T-helper 1 cell (primary cell): ENCODE data around the gene LSM2.
A peak's percentile ranks its signal among the peaks of the same experiment; 100 is the strongest.
"Not testable (repeated sequence)": the region's sequence is repeated elsewhere in the genome, so short reads cannot be mapped to it uniquely, and the experiment has no call there.

Experiments
- DNase-seq, 5 donors: peaks; one replicate each; pipeline ENCODE4 v3.0.0-alpha.2; 2012 to 2020

LSM2 gene

GRCh38 chr6:31796993-31797385 lies 9.8 kb downstream of the LSM2 start:
- no peak for DNase-seq

GRCh38 chr6:31795616-31796298 lies 11.0 kb downstream of the LSM2 start, which contains the start of gene VARS1:
Gene VARS1, minus strand, starts transcription at chr6:31795752. Its CDS starts 535 bp downstream, at chr6:31795217.
- DNase-seq, result peak; percentile 70 to 90 (median 75)

- no peak for DNase-seq
Observed at GRCh38 chr6:31794866-31795615, 11.7 kb downstream of the LSM2 start.

- DNase-seq, result no peak
Observed at GRCh38 chr6:31794294-31794865, 12.4 kb downstream of the LSM2 start.

GRCh38 chr6:31793927-31794245 lies 12.9 kb downstream of the LSM2 start:
- not testable (repeated sequence) for DNase-seq

GRCh38 chr6:31792761-31793171 lies 14.0 kb downstream of the LSM2 start:
- DNase-seq, result no peak

GRCh38 chr6:31792090-31792374 lies 14.7 kb downstream of the LSM2 start:
- no peak for DNase-seq

GRCh38 chr6:31791324-31792089 lies 15.3 kb downstream of the LSM2 start:
- no peak for DNase-seq

- DNase-seq, result no peak
Observed at GRCh38 chr6:31785475-31785874, 21.3 kb downstream of the LSM2 start.

- no peak for DNase-seq
Observed at GRCh38 chr6:31784098-31784925, 22.5 kb downstream of the LSM2 start.

GRCh38 chr6:31782126-31782855 lies 24.5 kb downstream of the LSM2 start:
- DNase-seq, result no peak

- no peak for DNase-seq
Observed at GRCh38 chr6:31781244-31782125, 25.3 kb downstream of the LSM2 start.

GRCh38 chr6:31780507-31781243 lies 26.1 kb downstream of the LSM2 start:
- no peak for DNase-seq

- DNase-seq, result no peak
Observed at GRCh38 chr6:31779908-31780307, 26.9 kb downstream of the LSM2 start.

GRCh38 chr6:31778999-31779885 lies 27.5 kb downstream of the LSM2 start:
- no peak for DNase-seq

- no peak for DNase-seq
Observed at GRCh38 chr6:31778193-31778592, 28.6 kb downstream of the LSM2 start.

- DNase-seq, result no peak
Observed at GRCh38 chr6:31777667-31778050, 29.1 kb downstream of the LSM2 start.

GRCh38 chr6:31776989-31777666 lies 29.6 kb downstream of the LSM2 start, which contains the start of gene VWA7:
Gene VWA7, minus strand, starts transcription at chr6:31777328. Its CDS starts 549 bp downstream, at chr6:31776779.
- peak; percentile 34 to 81 (median 48) for DNase-seq
